ENCODE measurements around the gene EXOC7.

The EXOC7 gene

DNA sequence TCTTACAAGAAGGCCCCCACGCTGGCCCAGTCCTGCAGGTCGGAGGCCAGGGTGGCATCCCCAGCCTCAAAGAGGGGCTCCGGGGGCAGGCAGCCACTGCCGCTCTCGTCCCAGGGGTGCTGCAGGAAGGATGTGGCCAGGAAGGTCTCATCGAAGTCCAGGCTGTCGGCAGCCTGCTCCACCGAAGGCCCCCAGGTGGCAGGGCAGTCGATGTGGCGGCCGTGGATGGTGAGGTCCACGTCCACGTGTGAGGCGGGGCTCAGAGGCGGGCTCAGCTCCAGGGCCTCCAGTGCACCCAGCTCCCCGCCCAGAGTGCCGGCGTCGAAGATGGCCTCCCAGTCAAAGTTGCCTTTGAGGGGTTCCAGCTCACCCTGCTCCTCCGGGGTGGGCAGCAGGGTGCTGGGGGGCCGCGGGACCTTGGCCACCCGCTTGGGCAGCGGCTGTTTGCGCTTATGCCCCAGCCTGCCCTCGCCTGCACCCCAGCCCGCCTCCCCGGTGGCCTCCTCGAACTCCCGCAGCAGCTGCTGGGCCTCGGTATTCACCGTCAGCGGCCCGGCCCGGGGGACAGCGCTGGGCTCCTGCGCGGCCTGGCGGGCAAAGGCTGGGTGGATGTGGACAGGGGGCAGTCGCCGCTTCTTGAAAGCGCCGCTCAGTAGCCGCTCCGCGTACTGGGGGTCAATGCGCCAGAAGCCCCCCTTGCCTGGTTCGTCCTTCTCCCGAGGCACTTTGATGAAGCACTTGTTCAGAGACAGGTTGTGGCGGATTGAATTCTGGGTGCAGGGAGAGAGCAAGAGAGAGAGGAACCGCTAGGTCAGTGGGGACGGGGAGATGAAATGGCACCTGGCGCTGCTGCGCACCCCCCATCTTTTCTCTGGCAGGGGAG is 34.0 kb upstream of the EXOC7 start:
- DNase-seq: no peak

DNA sequence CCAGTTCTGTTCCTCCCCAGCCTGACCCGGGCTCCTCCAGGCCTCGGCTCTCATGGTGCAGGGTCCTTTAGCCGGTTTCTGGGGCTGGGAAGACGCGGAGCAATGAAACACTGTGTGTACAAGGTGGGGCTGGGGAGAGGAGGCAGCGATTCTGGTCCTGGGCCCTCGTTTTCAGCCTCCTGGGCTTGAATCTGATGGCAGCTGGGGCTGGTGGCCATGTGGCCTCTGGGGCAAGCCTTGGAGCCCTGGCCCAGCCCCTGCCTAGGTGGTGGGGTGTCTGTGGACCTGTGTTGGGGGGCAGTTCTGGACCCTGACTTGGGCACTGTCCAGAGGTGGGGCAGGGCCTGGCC is 33.4 kb upstream of the EXOC7 start:
- DNase-seq: no peak

DNA sequence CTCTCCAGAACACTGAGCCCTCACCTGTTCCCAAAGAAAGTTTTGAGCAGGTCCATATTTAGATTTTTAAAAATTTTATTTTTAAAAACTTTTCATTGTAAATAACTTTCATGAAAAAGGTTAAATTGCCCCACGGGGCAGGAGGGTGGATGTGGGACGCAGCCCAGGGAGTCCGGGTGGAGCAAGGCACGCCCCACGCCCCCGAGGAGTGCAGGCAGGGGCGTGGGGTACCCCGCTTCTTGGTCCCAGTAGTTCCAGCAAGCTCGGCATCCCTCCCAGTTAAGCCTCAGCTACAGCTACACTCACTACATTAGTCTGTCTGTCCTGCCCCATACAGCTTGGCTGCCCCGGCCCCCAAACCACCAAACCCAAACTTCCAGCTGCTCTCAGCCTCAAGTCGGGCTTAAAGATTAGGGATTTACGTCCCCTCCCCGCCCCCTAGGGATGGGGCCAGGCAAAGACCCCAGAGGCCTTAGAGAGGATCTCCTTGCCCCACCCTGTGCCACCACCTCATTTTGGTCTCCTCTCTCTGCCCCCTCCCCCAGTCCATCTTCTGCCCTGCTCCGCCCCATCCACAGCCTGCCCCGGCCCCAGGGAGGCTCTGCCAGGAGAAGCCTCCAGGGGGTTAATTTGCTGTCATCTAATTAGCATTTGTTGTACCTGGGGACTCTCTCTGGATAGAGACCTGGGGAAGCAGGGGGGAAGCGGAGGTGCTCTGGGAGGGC is 32.9 kb upstream of the EXOC7 start:
- no peak for DNase-seq

GRCh38 chr17:76135810-76136188 is 32.2 kb upstream of the EXOC7 start:
- DNase-seq: no peak

DNA sequence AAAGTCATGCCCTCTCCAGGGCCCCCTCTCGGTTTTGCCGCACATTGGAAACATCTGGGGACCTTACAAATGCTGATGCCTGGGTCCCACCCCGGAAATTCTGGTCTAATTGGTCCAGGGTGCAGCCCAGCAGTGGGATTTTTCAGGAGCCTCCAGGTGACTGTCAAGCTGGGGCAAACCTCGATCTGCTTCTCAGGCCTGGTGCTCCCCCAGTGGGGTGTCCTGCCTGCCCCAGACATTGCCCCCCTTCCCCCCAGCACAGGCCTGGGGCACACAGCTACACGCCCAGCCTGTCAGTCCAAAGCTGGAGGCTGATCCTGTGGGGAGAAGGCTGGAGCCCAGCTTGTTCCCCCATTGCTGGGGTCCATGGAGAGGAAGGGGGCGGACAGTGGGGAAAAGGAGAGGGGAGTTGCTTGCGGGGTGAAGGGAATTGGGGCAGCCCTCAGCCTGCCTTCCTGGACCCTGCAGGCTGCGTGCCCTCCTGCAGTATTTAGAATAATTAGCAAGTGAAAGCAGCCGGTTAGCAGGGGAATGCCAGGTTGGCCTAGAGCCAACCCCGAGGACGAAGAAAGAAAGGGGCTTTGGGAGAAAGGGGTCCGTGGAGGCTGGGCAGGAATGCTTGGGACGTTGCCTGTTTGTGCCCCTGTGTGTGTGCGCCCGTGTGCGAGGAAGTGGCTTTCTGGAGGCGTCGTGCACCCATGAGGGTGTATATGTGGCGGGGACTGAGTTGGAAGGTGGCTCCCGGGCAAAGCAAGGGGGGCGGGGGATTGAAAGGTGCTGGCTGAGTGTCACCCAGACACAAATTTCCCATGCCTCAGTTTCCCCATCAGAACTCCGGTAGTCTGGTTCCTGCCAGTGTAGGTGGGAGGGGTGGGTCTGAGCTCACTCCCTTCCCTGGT is 31.6 kb upstream of the EXOC7 start:
- DNase-seq: no peak

DNA sequence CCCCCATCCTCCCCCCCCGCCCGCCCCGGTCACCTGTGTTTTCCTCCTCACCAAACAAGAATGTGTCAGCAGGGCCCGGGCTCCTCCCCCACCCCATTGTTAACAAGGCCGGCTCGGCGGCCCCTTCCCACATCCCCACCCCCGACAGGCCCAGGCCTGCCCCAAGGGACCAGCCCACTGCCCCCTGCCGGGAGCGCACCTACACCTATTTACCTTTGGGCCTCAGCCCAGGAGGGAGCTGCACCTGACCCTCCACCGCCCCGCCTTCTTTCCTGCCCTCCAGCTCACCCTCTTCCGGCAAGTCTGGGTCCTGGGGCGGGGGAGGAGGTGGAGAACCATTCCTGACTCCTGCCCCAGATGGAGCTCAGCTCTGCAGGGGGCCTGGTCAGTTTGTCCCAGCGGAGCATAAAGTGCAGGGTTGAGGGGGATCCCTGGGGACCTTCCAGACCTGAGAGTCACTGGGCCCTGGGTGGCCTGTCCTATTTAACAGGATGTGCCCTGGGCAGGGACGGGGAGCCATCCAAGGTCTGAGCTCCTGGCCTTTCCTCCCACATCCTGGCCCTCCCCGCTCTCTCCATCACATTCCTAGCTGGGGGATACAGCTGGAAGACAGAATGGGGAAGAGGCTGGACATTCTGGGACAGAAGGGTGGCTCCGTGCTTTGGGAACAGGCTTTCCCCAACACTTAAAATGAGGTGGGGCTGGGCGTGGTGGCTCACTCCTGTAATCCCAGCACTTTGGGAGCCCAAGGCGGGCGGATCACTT is 29.2 kb upstream of the EXOC7 start:
- DNase-seq: no peak

DNA sequence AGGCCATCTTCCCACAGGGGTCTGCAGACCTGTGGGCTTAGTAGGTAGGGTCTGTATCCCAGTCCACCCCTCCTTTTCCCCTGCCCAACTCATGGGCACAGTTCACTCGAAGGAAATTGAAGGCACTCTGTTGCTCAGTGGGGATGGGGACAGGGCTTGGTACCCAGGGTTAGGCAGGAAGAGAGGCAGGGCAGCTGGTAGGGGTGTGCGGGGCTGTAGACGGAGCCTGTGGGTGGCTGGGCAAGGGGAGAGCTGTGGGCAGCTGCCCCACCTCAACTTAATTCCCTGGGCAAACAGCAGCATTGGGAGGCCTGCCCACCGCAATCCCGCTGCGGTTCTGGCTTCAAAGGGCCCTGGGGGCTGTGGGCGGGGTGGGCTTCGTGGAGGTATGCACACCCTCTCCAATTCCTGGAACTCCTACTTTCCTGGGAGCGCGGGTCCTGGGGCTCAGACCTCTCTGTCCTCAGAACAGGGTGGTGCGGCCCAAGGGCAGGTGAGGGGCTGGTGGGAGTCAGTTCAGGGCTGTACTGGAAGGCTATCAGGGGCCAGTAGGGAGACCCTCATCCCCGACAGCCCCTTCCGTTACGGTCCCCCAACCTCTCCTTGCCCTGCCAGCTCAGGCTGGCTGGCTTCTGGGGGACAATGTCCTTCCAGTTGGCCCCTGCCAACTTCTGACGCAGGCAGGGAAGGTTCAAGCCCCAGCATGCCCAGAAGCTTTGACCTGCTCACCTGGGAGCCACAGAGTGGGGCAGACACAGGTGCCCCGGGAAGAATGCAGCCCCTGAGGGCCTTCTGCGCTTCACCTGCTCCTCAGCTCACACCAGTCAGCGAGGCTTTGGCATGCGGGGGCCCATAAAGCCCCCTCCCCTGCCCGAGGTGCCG is 28.3 kb upstream of the EXOC7 start:
- DNase-seq: no peak

DNA sequence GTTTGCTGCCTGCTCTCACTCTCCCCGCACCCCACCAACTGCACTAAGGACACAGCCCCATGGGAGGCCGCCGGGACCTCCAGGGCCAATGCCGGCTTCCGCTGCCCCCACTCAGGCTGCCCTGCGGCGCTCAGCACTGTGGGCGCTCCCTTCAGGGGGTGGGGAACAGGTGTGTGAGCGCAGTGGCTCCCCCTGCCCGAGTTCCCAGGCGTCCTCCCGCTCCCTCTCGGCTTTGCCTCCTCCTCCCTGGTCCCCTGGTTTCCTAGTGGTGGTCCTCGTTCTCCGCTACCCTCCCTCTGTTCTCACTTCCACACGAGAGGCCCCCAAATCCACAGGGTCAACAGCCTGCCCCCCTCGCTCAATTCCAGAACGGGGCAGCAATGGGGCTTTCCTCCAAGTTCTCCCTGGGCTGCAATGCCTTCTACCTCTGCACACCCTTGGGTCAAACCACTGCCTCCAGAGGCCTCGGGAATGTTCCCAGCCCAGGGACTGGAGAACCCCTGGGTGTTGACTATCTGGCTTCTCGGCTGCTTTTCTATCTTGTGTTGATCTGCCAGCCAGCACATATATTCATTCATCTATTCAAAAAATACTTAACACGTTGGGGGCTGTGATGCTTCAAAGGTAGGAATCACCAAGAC is 27.6 kb upstream of the EXOC7 start:
- DNase-seq: no peak

- no peak for DNase-seq
Measured at GRCh38 chr17:76130473-76130872, 26.9 kb upstream of the EXOC7 start.

DNA sequence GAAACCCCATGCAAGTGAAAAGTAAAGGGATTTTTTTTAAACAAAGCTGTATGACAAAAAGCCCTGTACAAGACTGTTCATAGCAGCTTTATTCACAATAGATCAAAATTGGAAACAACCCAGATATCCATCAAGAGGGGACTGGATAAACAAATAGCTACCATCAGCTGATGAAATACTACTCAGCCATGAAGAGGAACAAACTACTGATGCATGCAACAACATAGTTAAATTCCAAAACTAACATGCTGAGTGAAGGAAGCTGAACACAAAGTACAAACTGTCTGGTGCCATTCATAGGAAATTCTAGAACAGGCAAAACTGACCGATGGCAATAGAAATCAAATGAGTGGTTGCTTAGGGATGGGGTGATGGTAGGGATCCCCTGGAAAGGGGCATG is 22.3 kb upstream of the EXOC7 start:
- DNase-seq: no peak

GRCh38 chr17:76125391-76125675 is 21.7 kb upstream of the EXOC7 start:
- no peak for DNase-seq

DNA sequence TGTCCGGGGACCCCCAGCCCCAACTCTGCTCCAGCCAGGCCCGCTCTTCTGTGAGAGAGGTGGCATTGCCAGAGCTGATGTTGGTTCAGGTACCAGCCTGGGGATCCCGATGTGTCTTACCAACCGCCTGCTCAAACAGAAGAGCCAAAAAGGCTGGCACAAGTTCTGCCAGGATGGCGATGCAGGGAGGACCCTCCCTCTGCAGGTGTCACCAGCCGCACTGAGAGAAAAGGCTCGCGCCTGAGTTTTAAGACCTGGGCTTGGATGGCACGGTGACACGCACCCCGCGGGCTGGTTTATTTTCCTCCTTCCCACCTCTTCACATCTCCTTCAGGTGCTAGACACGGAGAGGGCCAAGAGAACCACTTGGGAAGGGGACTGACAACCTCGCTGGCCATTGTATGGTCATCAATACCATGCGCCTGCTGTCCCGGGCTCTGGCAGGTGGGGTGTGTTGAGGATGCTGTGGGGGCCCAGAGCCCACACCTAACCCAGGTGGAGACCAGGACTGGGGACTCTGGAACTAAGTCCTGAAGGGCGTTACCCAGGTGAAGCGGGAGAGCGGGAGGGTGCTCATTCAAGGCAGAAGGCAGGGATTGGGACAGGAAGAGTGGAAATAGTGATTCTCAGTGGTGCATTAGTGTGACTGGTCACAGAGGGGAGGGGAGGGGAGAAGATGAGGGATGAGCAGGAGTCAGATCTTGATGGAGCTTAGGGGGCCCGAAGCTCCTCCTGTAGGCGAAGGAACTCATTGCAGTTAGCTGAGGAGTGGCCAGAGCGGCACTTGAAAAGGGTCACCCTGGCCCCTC is 21.2 kb upstream of the EXOC7 start:
- no peak for DNase-seq

GRCh38 chr17:76123749-76124581 is 20.4 kb upstream of the EXOC7 start:
- DNase-seq: no peak

DNA sequence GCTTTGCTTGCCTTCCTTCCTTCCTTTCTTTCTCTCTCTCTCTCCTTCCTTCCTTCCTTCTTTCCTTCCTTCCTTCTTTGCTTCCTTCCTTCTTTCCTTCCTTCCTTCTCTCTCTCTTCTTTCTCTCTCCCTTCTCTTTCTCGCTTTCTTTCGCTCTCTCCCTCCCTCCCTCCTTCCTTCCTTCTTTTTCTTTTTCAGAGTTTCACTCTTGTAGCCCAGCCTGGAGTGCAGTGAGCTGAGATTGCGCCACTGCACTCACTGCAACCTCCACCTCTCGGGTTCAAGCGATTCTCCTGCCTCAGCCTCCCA is 19.6 kb upstream of the EXOC7 start:
- no peak for DNase-seq

DNA sequence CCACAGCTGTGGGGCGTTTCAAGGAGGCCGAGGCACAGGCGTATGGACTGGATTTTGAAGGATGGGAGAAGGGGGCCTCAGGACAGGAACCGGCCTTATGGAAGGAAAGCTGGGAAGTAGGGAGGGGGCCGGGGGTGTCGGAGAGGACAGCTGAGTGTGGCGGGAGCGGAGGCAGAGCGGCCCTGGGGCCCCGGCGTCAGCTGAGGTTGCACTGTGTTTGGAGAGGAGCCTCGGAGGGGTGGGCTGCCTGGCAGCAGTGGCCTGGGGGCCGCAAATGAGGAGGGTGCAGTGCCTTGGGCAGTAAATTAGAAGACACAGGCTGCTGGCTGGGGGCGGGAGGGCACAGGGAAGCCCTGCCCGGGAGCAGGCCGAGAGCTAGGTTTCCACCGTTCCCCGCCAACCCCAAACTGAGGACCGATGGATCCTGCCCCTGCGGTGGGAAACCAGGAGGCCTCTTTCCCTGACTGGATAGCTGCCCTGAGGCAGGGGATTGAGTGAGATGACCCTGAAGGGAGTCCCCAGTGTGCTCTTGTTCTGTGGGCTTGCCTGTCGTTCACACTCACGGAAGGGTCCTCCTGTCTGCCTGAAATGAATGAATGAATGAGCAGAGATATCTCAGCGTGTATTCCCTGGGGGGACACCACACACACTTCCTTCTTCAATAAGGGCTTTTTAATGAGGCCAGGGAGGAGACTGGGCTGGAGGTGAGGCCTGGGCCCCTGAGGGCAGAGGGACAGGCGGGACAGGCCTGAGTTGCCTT is 19.0 kb upstream of the EXOC7 start:
- DNase-seq: peak; percentile 43

DNA sequence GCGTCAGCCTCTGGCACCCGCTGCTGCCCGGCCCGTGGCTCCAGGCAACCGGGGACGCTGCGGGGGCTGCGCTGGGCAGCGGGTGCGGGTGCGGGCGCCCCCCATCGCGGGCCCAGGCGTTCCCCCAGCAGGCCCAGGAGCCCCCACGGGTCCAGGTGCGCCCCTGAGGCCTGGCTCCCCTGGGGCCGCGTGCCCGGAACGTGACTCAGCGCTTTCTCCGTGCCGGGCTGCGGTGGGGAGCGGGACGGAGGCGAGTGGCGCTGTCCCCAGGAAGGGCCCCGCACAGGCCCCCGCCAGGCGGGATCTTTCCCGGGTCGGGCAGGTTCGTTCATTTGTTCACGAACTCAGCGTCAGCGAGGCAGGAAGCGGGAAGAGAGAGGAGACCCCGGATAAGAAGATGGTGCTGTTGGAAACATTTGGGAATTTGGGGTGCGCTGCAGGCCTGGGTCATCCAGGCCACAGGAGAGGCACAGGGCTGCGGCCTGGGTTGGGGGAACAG is 18.4 kb upstream of the EXOC7 start:
- DNase-seq: no peak

GRCh38 chr17:76120658-76121008 is 17.0 kb upstream of the EXOC7 start:
- DNase-seq: no peak

DNA sequence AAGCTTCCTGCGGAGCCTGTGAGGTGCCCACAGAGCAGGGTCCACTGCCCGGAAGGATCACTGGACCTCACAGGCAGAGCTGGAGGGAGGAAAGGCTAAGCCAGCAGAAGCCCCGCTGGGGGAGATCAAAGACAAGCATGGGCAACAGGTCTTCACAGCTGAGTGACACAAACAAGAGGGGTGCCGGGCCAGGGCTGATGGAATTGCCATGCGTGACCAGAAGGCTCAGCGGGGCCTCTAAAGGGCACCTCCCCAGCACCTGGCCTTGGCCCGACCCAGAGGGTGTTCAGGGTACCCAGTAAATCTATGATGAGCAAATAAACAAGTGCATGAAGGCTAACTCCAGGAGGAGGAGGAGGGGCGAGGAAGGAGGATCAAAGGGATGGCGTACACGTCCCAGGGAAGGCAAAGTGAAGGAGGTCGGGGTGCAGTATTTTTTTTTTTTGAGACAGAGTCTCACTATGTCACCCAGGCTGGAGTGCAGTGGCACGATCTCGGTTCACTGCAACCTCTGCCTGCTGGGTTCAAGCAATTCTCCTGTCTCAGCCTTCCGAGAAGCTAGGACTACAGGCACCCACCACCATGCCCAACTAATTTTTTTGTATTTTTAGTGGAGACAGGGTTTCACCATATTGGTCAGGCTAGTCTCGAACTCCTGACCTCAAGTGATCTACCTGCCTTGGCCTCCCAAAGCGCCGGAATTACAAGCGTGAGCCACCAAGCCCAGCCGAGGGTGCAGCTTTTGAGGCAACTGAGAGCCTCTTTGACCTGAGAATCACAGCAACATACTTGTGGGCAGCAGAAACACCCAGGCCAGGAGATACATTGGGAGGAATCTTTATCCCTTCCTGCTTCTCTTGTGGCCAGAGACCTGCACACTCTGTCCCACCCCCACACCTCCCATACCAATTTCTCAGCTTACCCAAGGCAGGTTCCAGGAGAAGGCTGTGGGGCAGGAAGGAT is 16.1 kb upstream of the EXOC7 start:
- DNase-seq: no peak
